Endothelial cell of umbilical vein (primary cell): ENCODE results near the gene ALOX12. TPM values are rescaled to one million over a fixed set of nuclear protein-coding genes. Genes with fewer than 3 reads are reported as not detected.

Experiments used
- BruUV-seq: library from RNA; stranded (reverse); fragments of 400-500 nt; replicated peaks from 2 replicates; lab custom pipeline; 2021; lab: Mats Ljungman, UMichigan
- CTCF ChIA-PET: fragments of 300-600, 350-600 bp; sonication (Branson Sonifier 250); formaldehyde crosslinking; loops from one replicate; lab custom pipeline; 2021; ENCODE audit warnings: antibody characterized with exemption, inconsistent platforms; lab: Charles Lee
- POLR2A ChIA-PET: fragments of 300-600, 350-600 bp; sonication (Branson Sonifier 250); formaldehyde crosslinking; loops from one replicate; lab custom pipeline; 2021; ENCODE audit warnings: antibody characterized with exemption, inconsistent platforms; lab: Charles Lee
- DNase-seq: peaks from one replicate; pipeline ENCODE4 v3.0.0-alpha.2; 2011; ENCODE audit warnings: low read depth, low spot score
- FAIRE-seq: peaks from 2 replicates; lab custom pipeline; 2011; peaks lifted over from hg19 to GRCh38; lab: Jason Lieb, UNC
- H2AFZ ChIP-seq: 2 replicates; pipeline ENCODE4 v1.6.0; 2012; ENCODE audit warnings: low read depth, low read length, control low read depth, inconsistent platforms
- H3K27ac ChIP-seq: 2 replicates; pipeline ENCODE4 v1.5.1; 2011; ENCODE audit warnings: low read depth, mild to moderate bottlenecking, control low read depth, low read length, moderate library complexity; ENCODE audit not compliant: insufficient read depth
- H3K27me3 ChIP-seq, 2 experiments: 2 replicates each; pipeline versions ENCODE4 v1.6.0 to v1.6.1; 2011; ENCODE audit warnings: low read length in 2 of 2, mixed read lengths in 1 of 2; ENCODE audit not compliant: control insufficient read depth in 2 of 2, insufficient read depth in 2 of 2
- H3K36me3 ChIP-seq, 2 experiments: 2 replicates in 1 of 2; 3 replicates in 1 of 2; pipeline ENCODE4 v1.5.1; 2011; ENCODE audit warnings: low read length in 2 of 2, mild to moderate bottlenecking in 1 of 2, moderate library complexity in 1 of 2; ENCODE audit not compliant: control insufficient read depth in 2 of 2, insufficient read depth in 2 of 2; ENCODE audit errors: extremely low read depth in 1 of 2
- H3K4me1 ChIP-seq: 3 replicates; pipeline ENCODE4 v1.5.1; 2011; ENCODE audit warnings: mild to moderate bottlenecking, low read length; ENCODE audit not compliant: control insufficient read depth, insufficient read depth; ENCODE audit errors: extremely low read depth
- H3K4me2 ChIP-seq: 2 replicates; pipeline ENCODE4 v1.6.1; 2011; ENCODE audit warnings: low read length, control low read depth, mixed read lengths; ENCODE audit not compliant: insufficient read depth
- H3K4me3 ChIP-seq, 3 experiments: fragments of 200-600 bp in 1 of 3; sonication (generic), shearing (Covaris generic) in 1 of 3; replicated peaks in 1 of 3; 2 replicates each; pipeline ENCODE4 v1.5.1; 2011 to 2016; ENCODE audit warnings: control low read depth in 3 of 3, low read length in 3 of 3, mild to moderate bottlenecking in 2 of 3, inconsistent platforms in 1 of 3, low read depth in 1 of 3, moderate library complexity in 1 of 3; ENCODE audit not compliant: insufficient read depth in 1 of 3
- H3K79me2 ChIP-seq: 2 replicates; pipeline ENCODE4 v1.6.0; 2012; ENCODE audit warnings: low read length, inconsistent platforms; ENCODE audit not compliant: control insufficient read depth, insufficient read depth
- H3K9ac ChIP-seq: replicated peaks from 2 replicates; pipeline ENCODE3; 2011; ENCODE audit warnings: low read length, control low read depth; ENCODE audit not compliant: insufficient read depth; ENCODE audit errors: extremely low read depth
- H3K9me1 ChIP-seq: replicated peaks from 3 replicates; pipeline ENCODE4 v1.6.0; 2011; ENCODE audit warnings: mild to moderate bottlenecking, low read length; ENCODE audit not compliant: control insufficient read depth, insufficient read depth; ENCODE audit errors: extremely low read depth
- H3K9me3 ChIP-seq: replicated peaks from 2 replicates; pipeline ENCODE4 v1.5.1; 2012; ENCODE audit warnings: low read length, inconsistent platforms; ENCODE audit not compliant: control insufficient read depth, insufficient read depth
- H4K20me1 ChIP-seq: replicated peaks from 2 replicates; pipeline ENCODE3; 2011; ENCODE audit warnings: mild to moderate bottlenecking, low read length; ENCODE audit not compliant: control insufficient read depth, insufficient read depth; ENCODE audit errors: extremely low read depth
- CTCF ChIP-seq, 2 donors: IDR thresholded peaks; 1 replicate in 1 of 2; 2 replicates in 1 of 2; pipeline ENCODE4 v1.5.1; 2011; ENCODE audit warnings: low read length in 2 of 2, mild to moderate bottlenecking in 2 of 2, moderate library complexity in 2 of 2, control low read depth in 1 of 2, inconsistent platforms in 1 of 2, low read depth in 1 of 2; ENCODE audit not compliant: insufficient read depth in 1 of 2; ENCODE audit errors: extremely low read depth in 1 of 2
- EZH2 ChIP-seq: IDR thresholded peaks from 2 replicates; pipeline ENCODE4 v1.6.1; 2012; ENCODE audit warnings: borderline replicate concordance, low read depth, mild to moderate bottlenecking, moderate library complexity, low read length, inconsistent platforms; ENCODE audit not compliant: severe bottlenecking
- FOS ChIP-seq: IDR thresholded peaks from 2 replicates; pipeline ENCODE4 v1.6.1; 2011; ENCODE audit warnings: mild to moderate bottlenecking, low read length, moderate library complexity, borderline replicate concordance; ENCODE audit not compliant: insufficient read depth
- GATA2 ChIP-seq: IDR thresholded peaks from 2 replicates; pipeline ENCODE4 v1.7.0; 2011; ENCODE audit warnings: low read depth, mild to moderate bottlenecking, moderate library complexity, mixed read lengths, low read length; ENCODE audit not compliant: insufficient read length, insufficient read depth
- JUN ChIP-seq: IDR thresholded peaks from 2 replicates; pipeline ENCODE4 v1.6.1; 2011; ENCODE audit warnings: borderline replicate concordance, low read depth; ENCODE audit not compliant: insufficient read length, insufficient read depth
- MAX ChIP-seq: IDR thresholded peaks from 2 replicates; pipeline ENCODE4 v1.6.1; 2011; ENCODE audit not compliant: insufficient read depth, insufficient read length
- MYC ChIP-seq: IDR thresholded peaks from one replicate; pipeline ENCODE4 v1.6.1; 2011; ENCODE audit warnings: mild to moderate bottlenecking, low read depth, low read length
- POLR2A ChIP-seq: IDR thresholded peaks from 2 replicates; pipeline ENCODE4 v1.6.1; 2012; ENCODE audit warnings: low read depth, mild to moderate bottlenecking, control low read depth, low read length
- POLR2AphosphoS5 ChIP-seq: IDR thresholded peaks from 2 replicates; pipeline ENCODE4 v1.6.1; 2012; ENCODE audit warnings: low read depth, mild to moderate bottlenecking, control low read depth, low read length, moderate library complexity; ENCODE audit not compliant: insufficient read depth
- dilution Hi-C: fragments of 300-500 bp; cut with MboI; formaldehyde crosslinking; loops from one replicate; pipeline ENCODE4 v1.15.0; 2019; ENCODE audit warnings: low sequenced_read_pairs; ENCODE audit not compliant: extremely low pct_ligation_motif_present
- intact Hi-C: fragments of 100-400 bp; cut with micrococcal nuclease; formaldehyde crosslinking; loops from one replicate; pipeline ENCODE4 v1.10.0; 2022
- polyA plus RNA-seq, 4 experiments: library from polyadenylated mRNA; depleted of rRNA in 3 of 4; stranded (reverse) in 3 of 4; unstranded in 1 of 4; fragments of >200 nt; gene quantifications; 2 replicates each; pipeline versions ENCODE4 v1.2.1 to v1.2.3, GENCODE V29; 2011 to 2012; ENCODE audit warnings: missing spikeins in 1 of 4
- total RNA-seq: library from RNA; stranded (reverse); gene quantifications from 2 replicates; pipeline ENCODE4 v1.2.3, GENCODE V29; 2021

Gene ALOX12
- total and polyA plus RNA-seq, 2 donors (not counting 3 experiments of a cell fraction or from before 2014, with no cell fraction given), result not detected

- no peak for FAIRE-seq
- intact Hi-C loops (no loop called here), dilution Hi-C loops (no loop called here)
- Histone ChIP-seq H2AFZ (no peak overlapping the region), H3K27ac (no peak overlapping the region), H3K36me3 (peaks cover 3% of the 10 kb centered on the region in 2 experiments), H3K4me3 (no peak overlapping the region), H3K4me1 (no peaks in the 10 kb centered on the region), H3K79me2 (no peaks in the 10 kb centered on the region), H3K27me3 (no peaks in the 10 kb centered on the region), H3K9me1 (no peaks in the 10 kb centered on the region), H3K4me2 (no peak overlapping the region), H3K9ac (no peak overlapping the region), H4K20me1 (no peaks in the 10 kb centered on the region), H3K9me3 (no peaks in the 10 kb centered on the region)
- TF ChIP-seq FOS (no peak), POLR2A (no peak), GATA2 (no peak), MYC (no peak), POLR2AphosphoS5 (no peak), MAX (no peak), JUN (no peak), CTCF (IDR thresholded peaks at IDR 0.05; ENCODE audit: extremely low read depth in 1 of 2, insufficient read depth in 1 of 2, low read depth in 1 of 2, low read length in 2 of 2) (no peak), EZH2 (no peak)
- no peak for DNase-seq
- BruUV-seq, result no TSS peak
- POLR2A ChIA-PET, result no interaction called here
- CTCF ChIA-PET, result interaction anchor here (1.6 kb wide), 1 partner anchor 9 kb away, joined by 4 read pairs; no protein-coding TSS in a partner anchor
These were observed 1.7 kb upstream of the ALOX12 start for GRCh38 chr17:6994118-6994598.
